GM18951 (cell line): ENCODE measurements around the gene MXD4.
A peak's percentile ranks its signal among the peaks of the same experiment; 100 is the strongest.

Source experiments
- POLR2A ChIP-seq: IDR thresholded peaks from 4 replicates; pipeline ENCODE4 v1.6.1; 2011; ENCODE audit warnings: mild to moderate bottlenecking; ENCODE audit not compliant: insufficient read length, insufficient read depth; ENCODE audit errors: extremely low read depth
- in situ Hi-C: fragments of 300-500 bp; cut with MboI; formaldehyde crosslinking; loops from one replicate; pipeline ENCODE4 v1.12.0; 2022; ENCODE audit warnings: low sequenced_read_pairs, mixed read lengths, inconsistent platforms; ENCODE audit not compliant: unreplicated experiment

Gene MXD4

GRCh38 chr4:2268357-2269205, 6.7 kb upstream of the MXD4 start:
- TF ChIP-seq POLR2A = no peak
- in situ Hi-C loops = no loop called here

DNA sequence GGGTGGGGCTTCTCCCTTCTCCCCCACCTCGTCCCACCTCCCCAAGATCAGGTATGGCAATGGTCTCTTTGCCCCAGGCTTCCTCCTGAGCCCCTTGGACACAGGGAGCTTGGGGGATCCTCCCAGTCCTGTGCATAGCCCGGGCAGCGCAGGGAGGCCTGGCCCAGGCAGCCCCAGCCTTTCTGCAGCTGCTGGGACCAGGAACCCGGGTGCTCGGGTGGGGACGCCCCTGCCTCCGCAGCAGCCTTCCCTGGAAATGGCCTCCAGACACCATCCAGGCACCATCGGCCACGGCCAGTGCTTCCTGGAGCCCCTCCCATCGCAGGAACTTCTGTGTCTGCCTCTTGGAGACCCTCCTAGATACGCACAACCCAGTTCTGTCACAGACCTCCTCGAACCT, 5.9 kb upstream of the MXD4 start:
- no peak for TF ChIP-seq POLR2A
- in situ Hi-C loops = no loop called here

GRCh38 chr4:2267320-2267811, 5.5 kb upstream of the MXD4 start:
- no peak for TF ChIP-seq POLR2A
- in situ Hi-C loops = no loop called here

- no peak for TF ChIP-seq POLR2A
- in situ Hi-C loops = no loop called here
Observed at GRCh38 chr4:2266821-2267220, 4.9 kb upstream of the MXD4 start.

GRCh38 chr4:2266181-2266580, 4.3 kb upstream of the MXD4 start:
- TF ChIP-seq POLR2A = no peak
- in situ Hi-C loops = no loop called here

DNA sequence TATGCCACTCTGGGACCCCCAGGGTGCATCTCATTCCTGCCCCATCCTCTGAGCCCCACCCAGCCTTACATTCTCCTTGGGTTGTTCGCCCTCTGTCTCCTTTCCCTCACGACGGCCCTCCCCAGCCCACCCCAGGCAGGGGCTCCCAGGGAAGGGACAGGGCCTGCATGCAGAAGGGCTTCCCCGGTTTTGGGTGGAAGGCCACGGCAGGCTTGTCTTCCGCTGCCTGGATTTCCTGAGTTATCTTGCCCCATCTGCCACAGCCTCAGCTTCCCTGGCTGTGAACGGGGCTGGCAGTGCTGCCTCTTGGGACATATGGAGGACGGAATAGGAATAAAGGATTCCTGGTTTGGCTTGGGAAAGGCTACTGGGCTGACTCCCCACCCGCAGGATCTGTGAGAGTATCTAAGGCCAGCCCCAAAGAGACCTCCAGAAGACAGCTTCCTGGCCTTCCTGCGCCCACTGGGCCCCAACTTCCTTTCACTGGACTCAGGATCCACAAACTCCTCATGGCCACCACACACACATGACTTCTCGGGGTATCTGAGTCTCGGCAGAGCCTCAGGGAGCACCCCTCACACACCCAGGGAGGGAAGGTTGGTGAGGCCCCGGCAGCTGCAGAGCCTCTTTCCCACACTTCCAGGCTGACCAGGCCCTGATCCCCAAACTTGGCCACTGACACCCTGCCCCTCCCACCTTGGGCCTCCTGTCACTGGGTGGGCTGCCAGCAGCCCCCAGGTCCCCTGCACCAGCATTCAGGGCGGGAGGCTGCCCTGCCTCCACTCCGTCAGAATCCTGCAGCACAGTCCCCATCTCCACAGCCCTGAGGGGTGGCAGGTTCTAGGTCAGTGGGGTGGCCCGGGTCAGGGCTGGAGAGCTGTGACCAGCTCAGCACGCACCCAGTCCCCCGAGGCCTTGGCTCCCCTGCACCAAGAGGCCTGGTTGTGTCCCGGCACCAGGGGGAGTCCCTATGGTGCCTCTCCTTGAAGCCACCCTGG, 3.5 kb upstream of the MXD4 start:
- in situ Hi-C loops = no loop called here
- no peak for TF ChIP-seq POLR2A

- in situ Hi-C loops = no loop called here
- TF ChIP-seq POLR2A = no peak
Observed at GRCh38 chr4:2264481-2265041, 2.7 kb upstream of the MXD4 start.

- in situ Hi-C loops = no loop called here
- TF ChIP-seq POLR2A = no peak
Observed at GRCh38 chr4:2263926-2264321, 2.0 kb upstream of the MXD4 start.

- in situ Hi-C loops = no loop called here
- TF ChIP-seq POLR2A = no peak
Observed at GRCh38 chr4:2262944-2263250, 988 bp upstream of the MXD4 start.

DNA sequence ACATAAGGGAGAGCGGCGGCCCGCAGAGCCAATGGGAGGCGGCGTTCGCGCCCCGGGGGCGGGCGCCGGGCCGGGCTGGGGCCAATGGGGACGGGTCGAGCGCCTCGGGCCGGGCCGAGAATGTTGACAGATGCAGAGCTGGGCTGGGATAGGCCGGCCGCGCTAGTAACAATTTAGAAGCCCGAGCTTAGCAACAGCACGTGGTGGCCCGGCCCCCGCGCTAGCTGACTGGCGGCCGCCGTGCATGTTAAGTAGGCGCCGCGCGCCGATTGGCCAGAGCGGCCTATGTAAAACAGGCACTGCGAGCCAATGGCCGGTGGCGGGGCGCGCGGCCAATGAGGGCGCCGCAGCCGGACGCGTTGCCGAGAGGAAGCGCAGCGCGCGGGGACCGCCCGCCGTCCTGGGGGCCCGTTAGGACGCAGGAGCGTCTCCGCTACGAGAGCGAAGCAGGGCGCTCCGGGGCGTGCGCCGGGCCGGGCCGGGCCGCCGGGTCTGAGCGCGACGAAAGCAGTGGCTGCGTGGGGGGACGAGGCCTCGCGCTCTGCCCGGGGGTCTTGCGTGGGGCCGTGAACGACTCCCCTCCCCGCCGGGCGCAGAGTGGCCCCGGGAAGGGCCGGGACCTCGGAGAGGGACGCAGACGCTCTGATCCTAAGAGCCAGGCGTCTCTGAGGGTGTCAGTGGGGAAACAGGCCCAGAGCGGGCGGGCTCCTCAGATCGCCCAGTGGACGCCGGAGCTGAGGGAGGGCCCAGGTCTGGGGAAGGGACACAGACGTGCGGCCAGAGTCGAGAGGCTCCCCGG, 435 bp upstream of the MXD4 start:
- in situ Hi-C loops = no loop called here
- peak; percentile 95 for TF ChIP-seq POLR2A

DNA sequence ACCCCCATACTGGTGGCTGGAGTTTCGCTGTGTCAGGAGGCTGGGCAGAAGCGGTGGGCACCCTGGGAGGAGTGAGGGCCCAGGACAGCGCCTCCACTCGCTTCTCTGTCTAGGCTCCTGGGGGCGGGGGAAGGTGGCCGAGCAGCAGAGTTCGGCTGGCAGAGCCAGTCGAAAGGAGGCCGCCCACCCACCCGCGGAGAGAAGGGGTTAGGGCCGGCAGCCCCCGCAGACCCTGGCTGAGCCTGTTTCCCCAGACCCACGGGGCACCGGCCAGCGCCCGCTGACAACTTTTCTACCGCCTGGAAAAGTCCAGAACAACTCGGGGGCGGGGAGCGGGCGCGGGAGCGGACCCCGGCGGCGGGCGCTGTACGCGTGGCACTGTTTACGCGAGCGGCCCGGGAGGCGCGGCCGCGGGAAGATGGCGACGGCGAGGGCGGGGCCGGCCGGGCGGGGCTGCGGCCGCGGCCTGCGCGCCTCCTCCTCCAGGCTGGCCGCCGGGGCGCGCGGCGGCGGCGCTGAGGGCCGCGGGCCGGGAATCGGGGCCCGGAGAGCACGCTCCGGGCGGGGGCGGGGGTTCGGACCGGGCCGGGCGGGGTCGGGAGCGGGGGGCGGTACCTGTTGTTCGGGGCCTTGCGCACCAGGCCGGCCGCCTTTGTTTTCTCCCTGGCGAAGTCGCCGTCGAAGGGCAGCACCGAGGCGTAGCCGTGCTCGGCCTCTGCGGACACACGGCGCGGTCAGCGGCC, 628 bp downstream of the MXD4 start:
- TF ChIP-seq POLR2A = no peak
- in situ Hi-C loops = no loop called here

GRCh38 chr4:2260344-2261109, 1.4 kb downstream of the MXD4 start:
- in situ Hi-C loops = no loop called here
- TF ChIP-seq POLR2A = no peak
